D721Med (cell line): ENCODE data around the gene HDLBP.

Source experiments
- DNase-seq: peaks from one replicate; pipeline ENCODE4 v3.0.0; 2011; ENCODE audit warnings: low spot score; ENCODE audit not compliant: insufficient read length
- FAIRE-seq: peaks from 2 replicates; lab custom pipeline; 2011; peaks lifted over from hg19 to GRCh38; lab: Jason Lieb, UNC
- CTCF ChIP-seq: IDR thresholded peaks from 2 replicates; pipeline ENCODE4 v1.5.1; 2012; ENCODE audit warnings: mild to moderate bottlenecking, control low read depth; ENCODE audit not compliant: insufficient read depth; ENCODE audit errors: missing control alignments

Gene HDLBP

GRCh38 chr2:241310917-241311566 lies 4.4 kb downstream of the HDLBP start:
- no peak for DNase-seq
- TF ChIP-seq CTCF = no peak
- FAIRE-seq = no peak

- DNase-seq (no peak), FAIRE-seq (no peak)
- no peak for TF ChIP-seq CTCF
Observed at GRCh38 chr2:241309684-241310117, 5.8 kb downstream of the HDLBP start.

- DNase-seq = no peak
- no peak for TF ChIP-seq CTCF
- no peak for FAIRE-seq
Observed at GRCh38 chr2:241308832-241309500, 6.5 kb downstream of the HDLBP start.

- DNase-seq (no peak), FAIRE-seq (no peak)
- no peak for TF ChIP-seq CTCF
Observed at GRCh38 chr2:241308267-241308666, 7.2 kb downstream of the HDLBP start.

GRCh38 chr2:241307055-241307454 lies 8.4 kb downstream of the HDLBP start:
- TF ChIP-seq CTCF = no peak
- FAIRE-seq (no peak), DNase-seq (no peak)

- no peak for DNase-seq
- no peak for TF ChIP-seq CTCF
- FAIRE-seq = no peak
Observed at GRCh38 chr2:241304039-241304670, 11.3 kb downstream of the HDLBP start.
